ENCODE data around the gene IWS1. TPM values are rescaled to one million over a fixed set of nuclear protein-coding genes. Genes with fewer than 3 reads are reported as not detected.

Gene IWS1
- total RNA-seq, 1 experiment from 2014 or later = 70.5 TPM

- ChIA-PET CTCF (interaction anchor here (0.6 to 1.6 kb wide), 6 partner anchors 14 to 169 kb away, joined by 3 to 16 read pairs (median 4); no protein-coding TSS in a partner anchor), POLR2A (interaction anchor here (0.6 to 2.0 kb wide), 10 partner anchors 12 to 175 kb away, joined by 3 to 10 read pairs (median 4); no protein-coding TSS in a partner anchor)
- Mint-ChIP-seq H3K27ac (peak overlapping the region; percentile 93), H3K9me3 (peaks cover 16% of the 10 kb centered on the region), H3K36me3 (peaks cover 15% of the 10 kb centered on the region), H3K4me3 (peak overlapping the region; percentile 98), H3K27me3 (ENCODE audit: low read depth) (peaks cover 7% of the 10 kb centered on the region; the same call in 1 of the 2 replicates), H3K4me1 (peaks cover 22% of the 10 kb centered on the region)
- ATAC-seq = peak; percentile 21
- no peak for DNase-seq (ENCODE audit: low spot score)
- no peak for TF ChIP-seq CREM (CRISPR knock-in tag; IDR thresholded peaks at IDR 0.05)
- no peak for TF ChIP-seq GABPB1 (CRISPR knock-in tag; IDR thresholded peaks at IDR 0.05)
- no peak for TF ChIP-seq NR3C1 (CRISPR knock-in tag; conservative IDR thresholded peaks at IDR 0.05; ENCODE audit: low read depth)
- no peak for TF ChIP-seq TEAD1 (CRISPR knock-in tag; IDR thresholded peaks at IDR 0.05)
- no peak for TF ChIP-seq ZNF532 (CRISPR knock-in tag; IDR thresholded peaks at IDR 0.05; ENCODE audit: borderline replicate concordance)
- no peak for TF ChIP-seq ZNF425 (CRISPR knock-in tag; conservative IDR thresholded peaks at IDR 0.05)
- TF ChIP-seq EMX1 (CRISPR knock-in tag; IDR thresholded peaks at IDR 0.05) = no peak
- TF ChIP-seq PREB (CRISPR knock-in tag; IDR thresholded peaks at IDR 0.05; ENCODE audit: borderline replicate concordance) = no peak
- no peak for TF ChIP-seq MYBL2 (CRISPR knock-in tag; IDR thresholded peaks at IDR 0.05)
- no peak for TF ChIP-seq ZBTB43 (CRISPR knock-in tag; IDR thresholded peaks at IDR 0.05)
- TF ChIP-seq ESRRA (CRISPR knock-in tag; IDR thresholded peaks at IDR 0.05; ENCODE audit: borderline replicate concordance) = no peak
- no peak for TF ChIP-seq NFYB (CRISPR knock-in tag; conservative IDR thresholded peaks at IDR 0.05; ENCODE audit: low read depth)
- no peak for TF ChIP-seq E2F1 (CRISPR knock-in tag; IDR thresholded peaks at IDR 0.05)
- TF ChIP-seq FOXP1 (CRISPR knock-in tag; IDR thresholded peaks at IDR 0.05; ENCODE audit: borderline replicate concordance) = no peak
- TF ChIP-seq HMGA2 (CRISPR knock-in tag; IDR thresholded peaks at IDR 0.05) = no peak
- TF ChIP-seq TCF7 (CRISPR knock-in tag; IDR thresholded peaks at IDR 0.05; ENCODE audit: low read depth) = no peak
- no peak for TF ChIP-seq ZNF512 (CRISPR knock-in tag; IDR thresholded peaks at IDR 0.05; ENCODE audit: borderline replicate concordance)
- no peak for TF ChIP-seq ZNF138 (CRISPR knock-in tag; conservative IDR thresholded peaks at IDR 0.05)
- TF ChIP-seq E2F5 (CRISPR knock-in tag; IDR thresholded peaks at IDR 0.05) = no peak
Observed at GRCh38 chr2:127527001-127527804, 914 bp upstream of the IWS1 start.
